ENCODE results near the gene ZNF169.

DNA sequence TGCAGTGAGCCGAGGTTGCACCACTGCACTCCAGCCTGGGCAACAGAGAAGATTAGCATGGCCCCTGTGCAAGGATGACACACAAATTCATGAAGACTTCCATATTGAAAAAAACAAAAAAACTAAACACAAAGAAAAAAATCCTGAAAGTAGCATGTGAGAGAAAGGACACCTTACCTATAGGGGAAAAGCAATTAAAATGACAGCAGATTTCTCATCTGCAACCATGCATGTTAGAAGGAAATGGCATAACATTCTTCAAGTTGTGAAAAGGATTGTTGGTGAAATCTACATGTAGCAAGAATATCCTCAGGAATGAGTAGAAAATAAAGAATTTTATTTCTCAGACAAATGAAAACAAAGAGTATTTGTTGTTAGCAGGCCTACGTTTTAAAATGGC lies 13.4 kb upstream of the ZNF169 start:
- TF ChIP-seq, protein P1, sequence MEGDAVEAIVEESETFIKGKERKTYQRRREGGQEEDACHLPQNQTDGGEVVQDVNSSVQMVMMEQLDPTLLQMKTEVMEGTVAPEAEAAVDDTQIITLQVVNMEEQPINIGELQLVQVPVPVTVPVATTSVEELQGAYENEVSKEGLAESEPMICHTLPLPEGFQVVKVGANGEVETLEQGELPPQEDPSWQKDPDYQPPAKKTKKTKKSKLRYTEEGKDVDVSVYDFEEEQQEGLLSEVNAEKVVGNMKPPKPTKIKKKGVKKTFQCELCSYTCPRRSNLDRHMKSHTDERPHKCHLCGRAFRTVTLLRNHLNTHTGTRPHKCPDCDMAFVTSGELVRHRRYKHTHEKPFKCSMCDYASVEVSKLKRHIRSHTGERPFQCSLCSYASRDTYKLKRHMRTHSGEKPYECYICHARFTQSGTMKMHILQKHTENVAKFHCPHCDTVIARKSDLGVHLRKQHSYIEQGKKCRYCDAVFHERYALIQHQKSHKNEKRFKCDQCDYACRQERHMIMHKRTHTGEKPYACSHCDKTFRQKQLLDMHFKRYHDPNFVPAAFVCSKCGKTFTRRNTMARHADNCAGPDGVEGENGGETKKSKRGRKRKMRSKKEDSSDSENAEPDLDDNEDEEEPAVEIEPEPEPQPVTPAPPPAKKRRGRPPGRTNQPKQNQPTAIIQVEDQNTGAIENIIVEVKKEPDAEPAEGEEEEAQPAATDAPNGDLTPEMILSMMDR (conservative IDR thresholded peaks at IDR 0.05; ENCODE audit: low read length) = no peak
- TF ChIP-seq EZH2phosphoT487 (IDR thresholded peaks at IDR 0.05; ENCODE audit: borderline replicate concordance, low read depth, low read length) = no peak
